OCI-LY3 (cell line): Measurements from ENCODE around the gene BPTF.

Experiments used
- CTCF ChIP-seq: fragments of 200-600, 300-600 bp; sonication (generic); IDR thresholded peaks from 2 replicates; pipeline ENCODE4 v1.5.1; 2014; ENCODE audit warnings: antibody characterized with exemption, low read length, low read depth
- EZH2phosphoT487 ChIP-seq: fragments of 200-600 bp; shearing (Covaris generic); IDR thresholded peaks from 2 replicates; pipeline ENCODE4 v1.6.1; 2018; ENCODE audit warnings: antibody characterized with exemption, mixed run types, low read depth

DNA sequence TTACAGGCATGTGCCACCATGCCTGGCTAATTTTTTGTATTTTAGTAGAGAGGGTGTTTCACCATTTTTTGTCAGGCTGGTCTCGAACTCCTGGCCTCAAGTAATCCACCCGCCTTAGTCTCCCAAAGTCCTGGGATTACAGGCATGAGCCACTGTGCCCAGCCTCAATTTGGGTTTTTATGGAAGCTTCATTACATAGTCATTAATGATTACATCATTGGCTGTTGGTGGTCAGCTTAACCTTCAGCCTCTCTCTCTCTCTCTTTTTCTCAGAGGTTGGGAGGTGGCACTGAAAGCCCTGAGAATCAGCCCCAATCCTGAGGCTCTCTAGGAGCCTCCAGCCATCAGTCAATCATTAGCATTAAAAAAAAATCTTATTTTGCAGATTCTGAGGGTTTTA lies 125.6 kb downstream of the BPTF start:
- TF ChIP-seq CTCF (no peak), EZH2phosphoT487 (no peak)
